ENCODE measurements around the gene MEPCE.
"Not testable (repeated sequence)": the region's sequence is repeated elsewhere in the genome, so short reads cannot be mapped to it uniquely, and the experiment has no call there.

Gene MEPCE

DNA sequence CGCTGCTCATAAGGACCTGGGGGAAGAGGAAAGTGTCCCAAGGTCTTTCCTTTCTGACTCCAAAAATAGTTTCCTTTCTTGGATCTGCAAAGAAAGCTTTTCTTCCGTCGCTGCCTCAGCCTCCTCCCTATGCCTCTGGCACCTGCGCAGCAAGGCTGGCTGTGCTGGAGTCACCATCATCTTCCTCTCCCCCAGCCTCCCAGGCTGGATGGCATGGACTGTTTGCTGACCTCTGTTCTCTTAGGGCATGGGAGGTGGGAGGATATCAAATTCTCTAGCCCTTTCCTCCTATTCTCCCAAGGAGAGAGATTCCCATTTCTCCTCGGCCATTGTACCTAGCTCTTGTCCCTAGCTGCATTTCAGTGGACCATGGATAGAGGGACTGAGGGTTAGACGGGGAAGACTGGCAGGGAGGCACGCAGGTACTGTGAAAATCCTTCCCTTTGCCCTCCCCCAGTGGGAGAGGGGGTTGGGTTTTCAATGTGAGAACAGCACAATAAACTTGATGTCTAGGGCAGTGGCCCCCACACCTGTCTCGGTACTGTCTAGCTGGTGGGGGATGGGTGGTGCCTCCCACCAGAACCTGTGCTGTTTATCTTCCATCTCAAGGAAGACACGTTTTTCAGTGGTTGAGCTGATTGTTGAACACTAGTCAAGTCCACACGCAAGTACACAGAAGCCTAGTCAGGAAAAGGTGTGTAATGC is 4.1 kb downstream of the MEPCE start:
- in situ Hi-C loops (cut with MboI; ENCODE audit: low sequenced_read_pairs): no loop called here

- in situ Hi-C loops (cut with MboI; ENCODE audit: low sequenced_read_pairs): no loop called here
These were observed 4.9 kb downstream of the MEPCE start for GRCh38 chr7:100434297-100435144.

GRCh38 chr7:100435401-100436304 is 6.0 kb downstream of the MEPCE start:
- in situ Hi-C loops (cut with MboI; ENCODE audit: low sequenced_read_pairs): no loop called here

GRCh38 chr7:100437150-100438100 is 7.8 kb downstream of the MEPCE start:
- in situ Hi-C loops (cut with MboI; ENCODE audit: low sequenced_read_pairs): no loop called here

DNA sequence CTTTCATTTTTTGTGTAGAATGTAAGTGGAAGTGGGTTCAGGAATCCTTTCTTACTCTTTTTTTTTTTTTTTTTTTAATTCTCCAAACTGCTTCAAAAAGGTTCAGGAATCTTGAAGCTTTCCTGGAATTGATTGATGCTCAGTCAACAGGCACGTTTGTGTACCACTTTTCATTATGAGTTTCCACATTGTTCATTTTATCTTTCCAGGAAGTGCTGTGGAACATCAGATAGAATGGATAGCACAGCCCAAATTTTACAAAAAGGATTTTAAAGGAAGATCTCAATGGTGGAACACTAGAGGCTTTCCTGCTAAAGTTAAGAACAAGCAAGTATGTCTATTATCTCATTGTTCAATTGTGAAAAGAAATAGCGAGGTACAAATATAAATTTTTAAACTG is 8.5 kb downstream of the MEPCE start:
- in situ Hi-C loops (cut with MboI; ENCODE audit: low sequenced_read_pairs): no loop called here

DNA sequence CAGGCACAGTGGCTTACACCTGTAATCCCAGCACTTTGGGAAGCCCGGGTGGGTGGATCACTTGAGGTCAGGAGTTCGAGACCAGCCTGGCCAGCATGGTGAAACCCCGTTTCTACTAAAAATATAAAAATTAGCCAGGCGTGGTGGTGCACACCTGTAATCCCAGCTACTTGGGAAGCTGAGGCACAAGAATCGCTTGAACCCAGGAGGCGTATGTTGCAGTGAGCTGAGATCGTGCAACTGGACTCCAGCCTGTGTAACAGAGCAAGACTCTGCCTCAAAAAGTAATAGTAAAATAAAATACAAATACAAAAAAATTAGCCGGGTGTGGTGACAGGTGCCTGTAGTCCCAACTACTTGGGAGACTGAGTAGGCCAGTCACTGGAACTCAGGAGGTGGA is 9.1 kb downstream of the MEPCE start:
- in situ Hi-C loops (cut with MboI; ENCODE audit: low sequenced_read_pairs): not testable (repeated sequence)

DNA sequence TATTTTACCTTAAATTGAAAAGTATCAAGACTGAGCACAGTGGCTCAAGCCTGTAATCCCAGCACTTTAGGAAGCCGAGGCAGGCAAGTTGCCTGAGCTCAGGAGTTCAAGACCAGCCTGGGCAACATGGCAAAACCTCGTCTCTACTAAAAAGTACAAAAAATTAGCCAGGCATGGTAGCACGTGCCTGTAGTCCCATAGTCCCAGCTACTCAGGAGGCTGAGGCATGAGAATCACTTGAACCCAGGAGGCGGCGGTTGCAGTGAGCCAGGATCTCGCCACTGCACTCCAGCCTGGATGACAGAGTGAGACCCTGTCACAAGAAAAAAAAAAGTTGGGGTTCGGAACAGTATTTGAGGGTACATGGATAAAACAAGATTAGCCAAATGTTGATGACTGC is 9.6 kb downstream of the MEPCE start:
- in situ Hi-C loops (cut with MboI; ENCODE audit: low sequenced_read_pairs): not testable (repeated sequence)

- in situ Hi-C loops (cut with MboI; ENCODE audit: low sequenced_read_pairs): no loop called here
These were observed 12.3 kb downstream of the MEPCE start for GRCh38 chr7:100441641-100442535.

- in situ Hi-C loops (cut with MboI; ENCODE audit: low sequenced_read_pairs): no loop called here
These were observed 13.6 kb downstream of the MEPCE start for GRCh38 chr7:100443096-100443840.

DNA sequence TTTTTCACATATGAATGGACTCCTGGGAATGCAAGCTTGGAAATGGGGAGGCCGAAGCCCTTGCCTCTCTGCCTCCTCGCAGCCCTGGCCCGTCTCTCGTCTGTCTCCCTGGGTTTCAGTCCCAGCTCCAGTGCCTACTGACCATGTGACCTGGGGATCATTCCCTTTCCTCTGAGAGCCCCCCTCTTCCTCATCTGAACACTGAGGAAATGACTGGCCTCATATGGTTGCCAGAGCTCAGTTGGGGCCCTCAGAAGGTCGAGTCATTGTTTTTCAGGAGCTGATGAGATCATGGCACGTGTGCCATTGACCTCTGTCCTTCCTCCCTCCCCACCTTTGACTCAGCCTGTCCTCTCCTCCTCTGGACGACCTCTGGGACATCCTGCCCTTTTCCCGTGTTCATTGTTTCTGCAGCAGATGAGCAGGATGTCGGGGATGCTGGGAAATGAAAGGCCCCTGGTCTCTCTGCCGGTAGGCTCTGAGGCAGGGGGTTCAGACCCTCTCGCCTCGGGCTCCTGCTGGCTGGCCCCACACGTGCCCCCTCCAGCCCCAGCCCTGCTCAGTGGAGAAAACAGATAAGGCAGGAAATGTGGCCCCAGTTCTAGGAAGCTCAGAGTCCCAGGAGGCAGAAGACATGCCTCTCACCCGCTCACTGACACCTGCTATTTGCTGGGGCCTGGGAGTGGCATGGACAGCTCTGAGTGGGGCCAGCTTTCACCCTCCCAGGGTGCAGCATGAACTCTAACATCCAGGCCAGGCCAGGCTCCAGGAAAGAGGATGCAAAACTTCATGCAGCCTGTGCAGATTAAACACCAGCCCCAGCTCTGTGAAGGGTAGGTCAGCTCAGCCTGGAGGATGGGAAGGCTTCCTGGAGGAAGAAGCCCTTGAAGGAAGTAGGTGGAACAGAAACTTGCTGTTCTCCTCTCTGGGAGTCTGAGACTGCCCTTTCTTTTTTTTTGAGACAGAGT is 15.0 kb downstream of the MEPCE start:
- in situ Hi-C loops (cut with MboI; ENCODE audit: low sequenced_read_pairs): no loop called here

- in situ Hi-C loops (cut with MboI; ENCODE audit: low sequenced_read_pairs): no loop called here
These were observed 16.4 kb downstream of the MEPCE start for GRCh38 chr7:100446040-100446439.

DNA sequence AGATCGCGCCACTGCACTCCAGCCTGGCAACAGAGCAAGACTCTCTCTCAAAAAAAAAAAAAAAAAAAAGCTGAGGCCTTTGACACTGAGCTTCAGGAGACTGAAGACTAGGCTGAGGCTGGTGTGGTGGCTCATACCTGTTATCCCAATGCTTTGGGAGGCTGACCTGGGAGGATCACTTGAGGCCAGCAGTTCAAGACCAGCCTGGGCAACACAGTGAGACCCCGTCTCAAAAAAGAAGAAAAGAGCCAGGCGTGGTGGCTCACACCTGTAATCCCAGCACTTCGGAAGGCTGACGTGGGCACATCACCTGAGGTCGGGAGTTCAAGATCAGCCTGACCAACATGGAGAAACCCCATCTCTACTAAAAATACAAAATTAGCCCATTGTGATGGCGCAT is 17.7 kb downstream of the MEPCE start:
- in situ Hi-C loops (cut with MboI; ENCODE audit: low sequenced_read_pairs): not testable (repeated sequence)

DNA sequence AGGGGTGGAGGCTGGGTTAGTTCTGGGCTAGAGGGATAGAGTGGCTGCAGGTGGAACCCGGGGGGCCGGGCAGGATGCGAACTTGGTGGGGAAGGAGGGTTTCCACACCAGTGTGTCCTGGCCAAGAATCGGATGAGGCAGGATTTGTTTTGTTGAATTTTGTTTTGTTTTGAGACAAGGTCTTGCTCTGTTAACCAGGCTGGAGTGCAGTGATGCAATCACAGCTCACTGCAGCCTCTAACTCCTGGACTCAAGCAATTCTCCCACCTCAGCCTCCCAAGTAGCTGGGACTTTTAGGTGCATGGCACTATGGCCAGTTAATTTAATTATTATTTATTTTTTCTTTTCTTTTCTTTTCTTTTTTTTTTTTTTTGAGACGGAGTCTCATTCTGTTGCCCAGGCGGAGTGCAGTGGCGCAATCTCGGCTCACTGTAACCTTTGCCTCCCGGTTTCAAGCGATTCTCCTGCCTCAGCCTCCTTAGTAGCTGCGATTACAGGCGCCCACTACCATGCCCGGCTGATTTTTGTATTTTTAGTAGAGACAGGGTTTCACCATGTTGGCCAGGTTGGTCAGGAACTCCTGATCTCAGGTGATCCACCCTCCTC is 19.7 kb downstream of the MEPCE start:
- in situ Hi-C loops (cut with MboI; ENCODE audit: low sequenced_read_pairs): no loop called here

- in situ Hi-C loops (cut with MboI; ENCODE audit: low sequenced_read_pairs): no loop called here
These were observed 22.9 kb downstream of the MEPCE start for GRCh38 chr7:100452513-100452912.

DNA sequence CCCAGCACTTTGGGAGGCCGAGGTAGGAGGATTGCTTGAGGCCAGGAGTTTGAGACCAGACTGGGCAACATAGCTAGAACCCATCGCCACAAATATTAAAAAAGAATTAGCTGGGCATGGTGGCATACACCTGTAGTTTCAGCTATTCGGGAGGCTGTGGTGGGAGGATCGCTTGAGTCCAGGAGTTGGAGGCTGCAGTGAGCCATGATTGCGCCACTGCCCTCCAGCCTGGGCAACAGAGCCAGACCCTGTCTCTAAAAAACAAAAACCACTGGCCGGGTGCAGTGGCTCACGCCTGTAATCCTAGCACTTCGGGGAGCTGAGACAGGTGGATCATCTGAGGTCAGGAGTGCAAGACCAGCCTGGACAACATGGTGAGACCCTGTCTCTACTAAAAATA is 24.2 kb downstream of the MEPCE start:
- in situ Hi-C loops (cut with MboI; ENCODE audit: low sequenced_read_pairs): not testable (repeated sequence)

- in situ Hi-C loops (cut with MboI; ENCODE audit: low sequenced_read_pairs): no loop called here
These were observed 25.6 kb downstream of the MEPCE start for GRCh38 chr7:100455206-100455605.

DNA sequence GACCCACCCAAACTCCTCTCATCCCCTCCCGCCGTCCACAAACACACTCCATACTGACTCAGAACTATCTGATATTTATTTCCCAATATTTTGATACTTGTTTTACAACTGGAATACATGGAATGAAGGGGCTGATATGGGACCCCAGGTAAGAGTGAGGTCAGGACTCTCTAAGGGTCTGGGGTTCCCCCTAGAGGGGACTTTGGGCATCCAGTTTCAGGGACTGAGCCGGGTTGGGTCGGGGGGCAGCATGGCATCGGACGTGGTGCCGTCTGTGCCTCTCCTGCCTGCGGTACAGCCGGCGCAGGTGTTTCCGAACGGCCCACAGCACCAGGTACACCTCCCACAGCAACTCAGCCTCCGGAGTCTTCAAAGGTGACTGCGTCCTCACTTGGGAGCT is 26.9 kb downstream of the MEPCE start:
- in situ Hi-C loops (cut with MboI; ENCODE audit: low sequenced_read_pairs): no loop called here

Data from HL-60/S4 (cell line).